NCI-H510A (cell line): ENCODE results near the gene PHYHD1.

Experiments used
- DNase-seq: peaks from one replicate; lab custom pipeline; 2025; lab: John Stamatoyannopoulos, UW

Gene PHYHD1

DNA sequence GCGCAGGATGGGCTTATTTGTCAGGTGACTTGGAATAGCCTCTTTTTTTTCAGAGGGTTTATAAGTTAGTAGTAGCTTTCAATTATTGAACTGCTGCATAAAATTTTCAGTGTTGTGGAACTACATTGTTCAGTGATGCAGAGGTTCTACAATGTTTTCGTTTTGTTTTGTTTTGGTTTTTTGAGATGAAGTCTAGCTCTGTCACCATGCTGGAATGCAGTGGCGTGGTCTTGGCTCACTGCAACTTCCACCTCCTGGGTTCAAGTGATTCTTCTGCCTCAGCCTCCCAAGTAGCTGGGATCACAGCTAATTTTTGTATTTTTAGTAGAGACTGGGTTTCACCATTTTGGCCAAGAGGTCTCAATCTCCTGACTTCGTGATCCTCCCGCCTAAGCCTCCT lies 48.7 kb downstream of the PHYHD1 start:
- no peak for DNase-seq

DNA sequence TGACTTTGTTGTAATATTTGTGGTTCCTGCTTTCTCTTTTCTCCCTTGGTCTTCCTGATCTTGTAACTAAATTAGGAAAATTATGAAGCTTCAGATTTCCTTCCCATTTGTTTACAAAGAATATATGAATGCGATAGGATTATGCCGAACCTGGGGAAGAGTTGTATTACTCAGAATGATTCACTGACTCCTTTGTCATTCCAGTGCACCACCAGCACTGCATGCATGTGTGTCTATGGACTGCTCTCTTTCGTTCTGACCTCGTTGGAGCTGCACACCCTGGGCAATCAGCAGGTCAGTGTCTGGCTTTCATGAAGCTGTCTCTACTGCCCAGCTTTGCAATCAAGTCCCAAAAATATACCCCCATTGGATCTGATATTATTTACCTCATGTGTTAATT lies 52.2 kb downstream of the PHYHD1 start:
- DNase-seq, result no peak

DNA sequence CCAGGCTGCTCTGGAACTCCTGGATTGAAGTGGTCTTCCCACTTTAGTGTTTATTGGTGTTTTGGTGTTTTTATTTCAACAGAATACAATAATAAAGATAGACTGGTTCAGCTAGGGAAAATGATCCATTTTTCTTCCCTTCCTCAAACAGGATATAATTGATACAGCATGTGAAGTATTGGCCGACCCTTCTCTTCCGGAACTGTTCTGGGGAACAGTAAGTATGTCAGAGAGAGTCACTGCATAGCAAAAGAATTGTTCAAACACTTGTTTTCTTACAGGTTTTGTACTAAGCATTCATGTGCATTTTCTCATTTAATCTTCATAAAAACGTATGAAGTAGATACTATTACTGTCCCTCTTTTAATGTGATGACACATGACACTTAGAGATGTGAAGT lies 58.3 kb downstream of the PHYHD1 start:
- DNase-seq, result no peak

DNA sequence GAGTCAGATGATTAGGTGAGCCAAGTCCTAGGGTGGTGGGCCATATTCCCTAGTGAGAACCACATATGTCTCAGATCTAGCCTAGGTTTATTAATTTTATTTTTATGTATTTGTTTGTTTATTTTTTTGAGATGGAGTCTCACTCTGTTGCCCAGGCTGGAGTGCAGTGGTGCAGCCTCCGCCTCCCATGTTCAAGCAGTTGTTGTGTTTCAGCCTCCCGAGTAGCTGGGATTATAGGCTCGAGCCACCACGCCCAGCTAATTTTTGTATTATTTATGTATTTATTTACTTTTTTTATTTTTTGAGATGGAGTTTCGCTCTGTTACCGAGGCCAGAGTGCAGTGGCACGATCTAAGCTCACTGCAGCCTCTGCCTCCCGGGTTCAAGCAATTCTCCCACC lies 62.8 kb downstream of the PHYHD1 start:
- no peak for DNase-seq

DNA sequence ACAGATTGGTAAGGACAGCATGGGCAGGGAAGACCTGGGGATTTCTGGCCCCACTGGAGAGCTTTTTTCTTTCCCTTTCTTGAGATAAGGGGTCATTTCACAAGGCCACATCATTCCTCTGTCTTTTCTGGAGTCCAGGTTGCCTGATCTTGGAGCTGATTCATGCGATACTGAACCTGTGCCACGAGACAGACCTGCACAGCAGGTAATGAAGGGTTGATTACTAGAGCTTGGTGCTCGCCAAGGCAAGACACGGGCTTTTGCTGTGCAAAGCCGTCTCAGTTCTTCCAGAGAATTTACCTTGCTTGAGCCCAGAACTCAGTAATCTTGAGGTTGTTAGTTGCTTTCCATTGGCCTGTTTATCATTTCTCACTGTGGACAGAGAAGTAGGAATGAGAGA lies 65.9 kb downstream of the PHYHD1 start:
- DNase-seq, result no peak

DNA sequence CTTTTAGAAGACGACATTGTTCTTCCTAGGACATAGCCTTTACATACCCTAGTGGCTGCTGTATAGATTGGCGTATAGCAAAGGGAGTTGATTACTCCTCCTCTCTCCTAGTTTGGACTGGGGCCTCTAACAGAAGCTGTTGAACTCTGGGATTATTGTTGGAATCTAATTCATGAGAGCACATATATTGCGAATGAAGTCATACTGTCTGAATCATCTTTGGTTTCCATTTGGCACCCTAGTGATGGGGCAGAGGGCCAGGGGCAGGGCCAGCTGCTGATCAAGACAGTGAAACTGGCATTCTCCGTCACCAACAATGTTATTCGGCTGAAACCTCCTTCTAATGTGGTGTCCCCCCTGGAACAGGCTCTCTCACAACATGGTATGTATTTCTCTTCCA lies 67.0 kb downstream of the PHYHD1 start:
- no peak for DNase-seq
